HepG2 (cell line): ENCODE measurements around the gene SIGLEC14. TPM values are rescaled to one million over a fixed set of nuclear protein-coding genes. Genes with fewer than 3 reads are reported as not detected.
A peak's percentile ranks its signal among the peaks of the same experiment; 100 is the strongest.

ENCODE experiments used
- ATF4 ChIP-seq, 2 experiments: fragments of 450-650 bp in 1 of 2; sonication (generic) in 1 of 2; formaldehyde crosslinking; IDR thresholded peaks; 2 replicates each; pipeline versions ENCODE4 v1.5.0 to v1.8.0; 2020 to 2022; ENCODE audit warnings: mild to moderate bottlenecking in 1 of 2, missing genetic modification reagents in 1 of 2
- ATF6 ChIP-seq: sonication (generic); formaldehyde crosslinking; conservative IDR thresholded peaks from 2 replicates; pipeline ENCODE4 v1.4.0; 2020; ENCODE audit warnings: missing genetic modification reagents
- KDM1A ChIP-seq: IDR thresholded peaks from 2 replicates; pipeline ENCODE4 v1.6.1; 2016; ENCODE audit warnings: missing compliant biosample characterization
- KLF11 ChIP-seq: IDR thresholded peaks from 2 replicates; pipeline ENCODE4 v1.6.1; 2016; ENCODE audit warnings: missing compliant biosample characterization
- MAF1 ChIP-seq: sonication (generic); formaldehyde crosslinking; IDR thresholded peaks from 2 replicates; pipeline ENCODE4 v1.5.0; 2020; ENCODE audit warnings: missing genetic modification reagents, borderline replicate concordance
- SUZ12 ChIP-seq: fragments of 150-350 bp; IDR thresholded peaks from 2 replicates; pipeline ENCODE4 v1.6.1; 2014; ENCODE audit warnings: low read depth, low read length
- TERF1 ChIP-seq: sonication (generic); formaldehyde crosslinking; IDR thresholded peaks from 2 replicates; pipeline ENCODE4 v1.8.0; 2022; ENCODE audit warnings: mild to moderate bottlenecking, missing genetic modification reagents, moderate library complexity
- U2AF2 ChIP-seq: fragments of 200-400 bp; formaldehyde crosslinking; IDR thresholded peaks from 2 replicates; pipeline ENCODE4 v1.6.1; 2017; ENCODE audit warnings: low read depth, mild to moderate bottlenecking, low read length
- ZKSCAN5 ChIP-seq: sonication (generic); formaldehyde crosslinking; IDR thresholded peaks from 2 replicates; pipeline ENCODE4 v1.5.1; 2020; ENCODE audit warnings: mild to moderate bottlenecking, missing genetic modification reagents
- ZNF329 ChIP-seq: sonication (generic); formaldehyde crosslinking; IDR thresholded peaks from 2 replicates; pipeline ENCODE4 v1.9.0; 2021; ENCODE audit warnings: low read depth, mild to moderate bottlenecking, missing genetic modification reagents
- ZNF407 ChIP-seq: sonication (generic); formaldehyde crosslinking; IDR thresholded peaks from one replicate; pipeline ENCODE4 v1.5.1; 2020; ENCODE audit warnings: mild to moderate bottlenecking, missing genetic modification reagents; ENCODE audit errors: not compliant biosample characterization
- ZNF484 ChIP-seq: sonication (generic); formaldehyde crosslinking; IDR thresholded peaks from 2 replicates; pipeline ENCODE4 v1.5.1; 2020; ENCODE audit warnings: mild to moderate bottlenecking, low read depth, missing genetic modification reagents, borderline replicate concordance
- ZNF501 ChIP-seq: sonication (generic); formaldehyde crosslinking; IDR thresholded peaks from 2 replicates; pipeline ENCODE4 v1.5.1; 2020; ENCODE audit warnings: mild to moderate bottlenecking, moderate library complexity, missing genetic modification reagents
- ZNF510 ChIP-seq: sonication (generic); formaldehyde crosslinking; IDR thresholded peaks from 2 replicates; pipeline ENCODE4 v1.4.0; 2020; ENCODE audit warnings: low read depth, mild to moderate bottlenecking, missing genetic modification reagents
- ZNF775 ChIP-seq: sonication (generic); formaldehyde crosslinking; IDR thresholded peaks from 2 replicates; pipeline ENCODE4 v1.4.0; 2020; ENCODE audit warnings: missing genetic modification reagents, mild to moderate bottlenecking, moderate library complexity, borderline replicate concordance
- ZNF850 ChIP-seq: sonication (generic); formaldehyde crosslinking; conservative IDR thresholded peaks from 2 replicates; pipeline ENCODE4 v1.9.0; 2021; ENCODE audit warnings: mild to moderate bottlenecking, missing genetic modification reagents
- ZNF891 ChIP-seq: sonication (generic); formaldehyde crosslinking; IDR thresholded peaks from 2 replicates; pipeline ENCODE4 v1.5.0; 2020; ENCODE audit warnings: mild to moderate bottlenecking, missing genetic modification reagents
- polyA plus RNA-seq, 8 experiments: library from polyadenylated mRNA; depleted of rRNA in 3 of 8; stranded (reverse) in 7 of 8; unstranded in 1 of 8; fragments of >200 nt; fragmentation: Illumina TruSeq in 4 of 8; extraction: Trizol in 4 of 8; gene quantifications; 2 replicates each; pipeline versions ENCODE4 v1.2.1 to v1.2.3, GENCODE V29; 2011 to 2016; ENCODE audit warnings: low read depth in 4 of 8, missing spikeins in 1 of 8, mixed read lengths in 1 of 8; ENCODE audit not compliant: insufficient read depth in 1 of 8
- total RNA-seq, 5 experiments: library from RNA; depleted of rRNA; stranded (reverse); fragments of >200 nt; fragmentation: Illumina TruSeq; extraction: Trizol; gene quantifications; 2 replicates each; pipeline ENCODE4 v1.2.3, GENCODE V29; 2016; ENCODE audit warnings: low read depth in 1 of 5

SIGLEC14 gene
- total and polyA plus RNA-seq, 2 of the 13 experiments (the other 11 are each of a cell fraction or from before 2014, with no cell fraction given): 0.05 to 0.09 TPM

- TF ChIP-seq ZNF510 (0 out of 2 replicates have a peak, but pooled peaks have one; percentile 60), ZNF484 (CRISPR knock-in tag) (peak; percentile 40; the same call in 1 of the 2 replicates), ZNF329 (CRISPR knock-in tag) (peak; percentile 52; the same call in 1 of the 2 replicates), KLF11 (CRISPR knock-in tag) (peak; percentile 95), KDM1A (no peak), ATF6 (CRISPR knock-in tag) (peak; percentile 97; the same call in 1 of the 2 replicates), ZNF775 (CRISPR knock-in tag) (no peak), ZNF501 (CRISPR knock-in tag) (no peak), ATF4 (CRISPR knock-in tag; IDR thresholded peaks at IDR 0.05) (peak in 1 of 2 experiments; percentile 52; a peak in 1 of 4 replicates), ZNF891 (CRISPR knock-in tag) (peak; percentile 96), TERF1 (CRISPR knock-in tag) (no peak), U2AF2 (no peak), ZNF407 (no peak), ZKSCAN5 (CRISPR knock-in tag) (no peak), MAF1 (CRISPR knock-in tag) (peak; percentile 87; the same call in 1 of the 2 replicates), SUZ12 (no peak), ZNF850 (CRISPR knock-in tag) (no peak)
These were observed 38.6 kb downstream of the SIGLEC14 start (continued) for GRCh38 chr19:51607920-51608562.
